Calu3 (cell line): ENCODE data around the gene STAB2. TPM values are rescaled to one million over a fixed set of nuclear protein-coding genes. Genes with fewer than 3 reads are reported as not detected.

Experiments used
- BruUV-seq: library from RNA; stranded (reverse); fragments of 400-500 nt; replicated peaks from 2 replicates; lab custom pipeline; 2021; lab: Mats Ljungman, UMichigan
- CTCF ChIA-PET: fragments of 300-600 bp; sonication (Branson Sonifier 250); formaldehyde crosslinking; loops from one replicate; lab custom pipeline; 2022; ENCODE audit warnings: antibody characterized with exemption; lab: Charles Lee
- DNase-seq: peaks from one replicate; pipeline ENCODE4 v3.0.0; 2022
- H3K27ac Mint-ChIP-seq: one replicate; pipeline ENCODE4 v1.8.0; 2022; ENCODE audit warnings: mixed read lengths; ENCODE audit not compliant: unreplicated experiment
- H3K27me3 Mint-ChIP-seq: one replicate; pipeline ENCODE4 v1.8.0; 2022; ENCODE audit warnings: mixed read lengths; ENCODE audit not compliant: unreplicated experiment
- H3K36me3 Mint-ChIP-seq: one replicate; pipeline ENCODE4 v1.8.0; 2022; ENCODE audit warnings: mild to moderate bottlenecking, moderate library complexity, mixed read lengths; ENCODE audit not compliant: insufficient read depth, unreplicated experiment
- H3K4me1 Mint-ChIP-seq: one replicate; pipeline ENCODE4 v1.8.0; 2022; ENCODE audit warnings: mild to moderate bottlenecking, low read depth, mixed read lengths; ENCODE audit not compliant: unreplicated experiment
- H3K4me3 Mint-ChIP-seq: one replicate; pipeline ENCODE4 v1.8.0; 2022; ENCODE audit warnings: mild to moderate bottlenecking, low read depth, moderate library complexity, mixed read lengths; ENCODE audit not compliant: unreplicated experiment
- H3K9me3 Mint-ChIP-seq: one replicate; pipeline ENCODE4 v1.8.0; 2022; ENCODE audit warnings: low read depth, mixed read lengths; ENCODE audit not compliant: unreplicated experiment
- CTCF ChIP-seq: fragments of 200-600 bp; IDR thresholded peaks from one replicate; pipeline ENCODE4 v1.8.0; 2022; ENCODE audit warnings: antibody characterized with exemption; ENCODE audit not compliant: unreplicated experiment
- intact Hi-C: fragments of 100-400 bp; cut with micrococcal nuclease; formaldehyde crosslinking; loops from one replicate; pipeline ENCODE4 v1.10.0; 2022; ENCODE audit not compliant: unreplicated experiment
- total RNA-seq: library from RNA; stranded (reverse); gene quantifications from 2 replicates; pipeline ENCODE4 v1.2.3, GENCODE V29; 2022

The STAB2 gene
- total RNA-seq, 1 experiment from 2014 or later = not detected

GRCh38 chr12:103561174-103561573 lies 25.9 kb upstream of the STAB2 start:
- Mint-ChIP-seq H3K9me3 (peaks cover 2% of the 10 kb centered on the region), H3K36me3 (no peaks in the 10 kb centered on the region), H3K4me3 (no peak overlapping the region), H3K4me1 (peaks cover 15% of the 10 kb centered on the region), H3K27me3 (peaks cover 17% of the 10 kb centered on the region), H3K27ac (no peak overlapping the region)
- no peak for DNase-seq
- intact Hi-C loops = no loop called here
- CTCF ChIA-PET = interaction anchor here (1.1 kb wide), 1 partner anchor 14 kb away, joined by 3 read pairs; no protein-coding TSS in a partner anchor
- BruUV-seq = no TSS peak
- TF ChIP-seq CTCF = no peak

DNA sequence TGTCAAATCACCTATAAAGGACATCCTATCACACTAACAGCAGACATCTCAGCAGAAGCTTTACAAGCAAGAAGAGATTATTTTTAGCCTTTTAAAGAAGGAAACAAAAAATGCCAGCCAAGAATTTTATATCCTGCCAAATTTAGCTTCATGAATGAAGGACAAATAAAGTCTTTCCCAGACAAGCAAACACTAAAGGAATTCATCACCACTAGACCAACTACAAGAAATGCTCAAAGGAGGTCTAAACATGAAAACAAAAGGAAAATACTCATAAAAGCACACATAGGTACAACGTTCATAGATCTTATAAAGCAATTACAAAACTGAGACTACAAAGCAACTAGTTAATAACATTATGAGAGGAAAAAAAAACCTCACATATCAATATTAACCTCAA lies 20.7 kb upstream of the STAB2 start:
- Mint-ChIP-seq H3K27me3 (peaks cover 12% of the 10 kb centered on the region), H3K4me3 (no peak overlapping the region), H3K36me3 (no peaks in the 10 kb centered on the region), H3K4me1 (peaks cover under 1% of the 10 kb centered on the region), H3K27ac (no peak overlapping the region), H3K9me3 (peaks cover 2% of the 10 kb centered on the region)
- no TSS peak for BruUV-seq
- CTCF ChIA-PET = interaction anchor here (0.7 kb wide), 2 partner anchors 360 to 1848 kb away, joined by 3 read pairs; no protein-coding TSS in a partner anchor
- TF ChIP-seq CTCF = no peak
- intact Hi-C loops = no loop called here
- no peak for DNase-seq

- H3K4me3 Mint-ChIP-seq = no peak overlapping the region
- no peak for DNase-seq
- BruUV-seq = no TSS peak
- CTCF ChIA-PET = no interaction called here
- no peak for TF ChIP-seq CTCF
- peaks cover 2% of the 10 kb centered on the region for H3K9me3 Mint-ChIP-seq
- H3K36me3 Mint-ChIP-seq = no peaks in the 10 kb centered on the region
- H3K4me1 Mint-ChIP-seq = no peaks in the 10 kb centered on the region
- H3K27me3 Mint-ChIP-seq = peaks cover 22% of the 10 kb centered on the region
- H3K27ac Mint-ChIP-seq = no peak overlapping the region
- intact Hi-C loops = no loop called here
Measured at GRCh38 chr12:103569278-103569677, 17.8 kb upstream of the STAB2 start.

DNA sequence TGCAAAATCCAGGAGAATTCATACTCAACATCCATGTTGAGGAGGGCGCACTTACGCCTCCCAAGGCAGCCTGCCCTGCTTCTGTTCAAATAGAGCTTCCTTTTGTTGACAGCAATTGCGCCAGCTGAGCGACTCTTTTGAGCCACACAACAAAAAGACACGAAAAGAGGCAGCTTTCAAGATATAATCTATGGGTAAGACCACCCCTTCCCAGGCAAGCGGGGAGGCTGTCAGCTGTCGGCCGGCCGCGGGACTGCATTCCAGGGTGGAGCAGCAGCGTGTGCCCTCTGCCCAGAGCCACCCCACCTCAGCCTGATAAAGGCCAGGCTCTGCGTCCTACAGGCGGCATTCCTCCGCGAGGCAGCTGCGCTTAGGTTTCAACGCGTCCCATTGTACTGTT lies 15.8 kb upstream of the STAB2 start:
- Mint-ChIP-seq H3K36me3 (peaks cover 5% of the 10 kb centered on the region), H3K9me3 (peaks cover 2% of the 10 kb centered on the region), H3K27me3 (peaks cover 37% of the 10 kb centered on the region), H3K27ac (no peak overlapping the region), H3K4me3 (peak overlapping the region; percentile 51), H3K4me1 (peaks cover 8% of the 10 kb centered on the region)
- intact Hi-C loops = no loop called here
- TF ChIP-seq CTCF = no peak
- CTCF ChIA-PET = interaction anchor here (1.0 to 1.1 kb wide), 2 partner anchors 10 to 300 kb away, joined by 3 to 5 read pairs; no protein-coding TSS in a partner anchor
- DNase-seq = peak; percentile 56
- no TSS peak for BruUV-seq
